ENCODE data around the gene RANBP1.

Gene RANBP1

DNA sequence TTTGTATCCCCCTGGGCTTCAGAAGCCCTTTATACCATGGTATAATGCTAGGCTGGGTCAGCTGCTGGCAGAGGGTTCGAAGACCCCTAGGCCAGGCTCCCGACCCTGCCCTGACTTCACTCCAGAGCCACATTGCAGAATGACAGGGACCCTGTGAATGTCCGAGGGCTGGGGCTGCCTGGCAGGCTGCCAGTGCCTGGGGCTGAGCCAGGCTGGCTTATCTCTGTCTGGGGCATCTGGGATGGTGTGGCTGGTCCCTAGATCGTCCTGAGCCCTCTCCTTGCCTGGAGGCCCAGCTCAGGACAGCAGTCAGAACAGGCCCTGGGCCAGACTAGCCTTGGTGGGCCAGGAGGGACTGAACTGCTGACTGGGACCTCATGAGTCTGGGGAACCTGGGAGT is 19.4 kb downstream of the RANBP1 start:
- TF ChIP-seq, protein P1, sequence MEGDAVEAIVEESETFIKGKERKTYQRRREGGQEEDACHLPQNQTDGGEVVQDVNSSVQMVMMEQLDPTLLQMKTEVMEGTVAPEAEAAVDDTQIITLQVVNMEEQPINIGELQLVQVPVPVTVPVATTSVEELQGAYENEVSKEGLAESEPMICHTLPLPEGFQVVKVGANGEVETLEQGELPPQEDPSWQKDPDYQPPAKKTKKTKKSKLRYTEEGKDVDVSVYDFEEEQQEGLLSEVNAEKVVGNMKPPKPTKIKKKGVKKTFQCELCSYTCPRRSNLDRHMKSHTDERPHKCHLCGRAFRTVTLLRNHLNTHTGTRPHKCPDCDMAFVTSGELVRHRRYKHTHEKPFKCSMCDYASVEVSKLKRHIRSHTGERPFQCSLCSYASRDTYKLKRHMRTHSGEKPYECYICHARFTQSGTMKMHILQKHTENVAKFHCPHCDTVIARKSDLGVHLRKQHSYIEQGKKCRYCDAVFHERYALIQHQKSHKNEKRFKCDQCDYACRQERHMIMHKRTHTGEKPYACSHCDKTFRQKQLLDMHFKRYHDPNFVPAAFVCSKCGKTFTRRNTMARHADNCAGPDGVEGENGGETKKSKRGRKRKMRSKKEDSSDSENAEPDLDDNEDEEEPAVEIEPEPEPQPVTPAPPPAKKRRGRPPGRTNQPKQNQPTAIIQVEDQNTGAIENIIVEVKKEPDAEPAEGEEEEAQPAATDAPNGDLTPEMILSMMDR (IDR thresholded peaks at IDR 0.05; ENCODE audit: low read length, missing control alignments): no peak
- H3K4me3 ChIP-seq (replicated peaks; ENCODE audit: low read depth, low read length): no peak overlapping the region
- DNase-seq (ENCODE audit: low read depth): no peak

- no peak for DNase-seq (ENCODE audit: low read depth)
- no peak overlapping the region for H3K4me3 ChIP-seq (replicated peaks; ENCODE audit: low read depth, low read length)
- TF ChIP-seq, protein P1 (IDR thresholded peaks at IDR 0.05; ENCODE audit: low read length, missing control alignments): no peak
Observed at GRCh38 chr22:20135806-20136602, 20.1 kb downstream of the RANBP1 start.

DNA sequence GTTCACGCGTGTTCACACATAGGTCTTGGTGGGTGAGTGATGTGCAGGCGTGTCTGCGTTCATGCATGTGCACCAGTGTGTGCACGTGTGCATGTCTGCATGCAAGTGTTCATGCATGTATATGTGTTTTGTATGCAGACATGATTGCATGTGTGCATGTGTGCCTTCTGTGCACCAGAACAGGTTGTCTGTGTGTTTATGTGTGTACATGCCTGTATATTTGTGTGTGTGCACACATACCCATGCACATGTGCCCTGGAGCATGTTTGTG is 20.6 kb downstream of the RANBP1 start:
- no peak overlapping the region for H3K4me3 ChIP-seq (replicated peaks; ENCODE audit: low read depth, low read length)
- DNase-seq (ENCODE audit: low read depth): no peak
- TF ChIP-seq, protein P1 (IDR thresholded peaks at IDR 0.05; ENCODE audit: low read length, missing control alignments): no peak

DNA sequence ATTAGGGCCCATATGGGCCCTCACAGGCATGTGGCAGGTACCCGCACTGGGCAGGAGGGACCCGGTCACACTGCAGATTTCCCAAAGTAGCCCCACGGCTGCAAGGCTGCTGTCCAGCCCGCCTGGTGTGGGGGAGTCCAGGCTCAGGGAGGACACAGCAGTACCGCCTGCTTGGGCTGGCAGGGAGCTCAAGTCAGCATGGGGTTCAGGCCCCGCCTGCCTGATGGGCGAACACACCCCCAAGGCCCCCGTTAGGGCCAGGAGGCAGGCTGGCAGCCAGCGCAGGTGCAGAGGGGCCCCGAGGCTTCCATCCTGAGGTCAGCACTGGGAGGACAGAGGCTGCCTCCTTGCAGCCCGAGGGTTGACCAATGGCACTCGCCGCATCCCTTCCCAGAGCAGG is 21.2 kb downstream of the RANBP1 start:
- H3K4me3 ChIP-seq (replicated peaks; ENCODE audit: low read depth, low read length): no peak overlapping the region
- TF ChIP-seq, protein P1 (IDR thresholded peaks at IDR 0.05; ENCODE audit: low read length, missing control alignments): no peak
- no peak for DNase-seq (ENCODE audit: low read depth)

GRCh38 chr22:20137671-20138416 is 21.9 kb downstream of the RANBP1 start:
- TF ChIP-seq, protein P1 (IDR thresholded peaks at IDR 0.05; ENCODE audit: low read length, missing control alignments): no peak
- H3K4me3 ChIP-seq (replicated peaks; ENCODE audit: low read depth, low read length): no peak overlapping the region
- no peak for DNase-seq (ENCODE audit: low read depth)

DNA sequence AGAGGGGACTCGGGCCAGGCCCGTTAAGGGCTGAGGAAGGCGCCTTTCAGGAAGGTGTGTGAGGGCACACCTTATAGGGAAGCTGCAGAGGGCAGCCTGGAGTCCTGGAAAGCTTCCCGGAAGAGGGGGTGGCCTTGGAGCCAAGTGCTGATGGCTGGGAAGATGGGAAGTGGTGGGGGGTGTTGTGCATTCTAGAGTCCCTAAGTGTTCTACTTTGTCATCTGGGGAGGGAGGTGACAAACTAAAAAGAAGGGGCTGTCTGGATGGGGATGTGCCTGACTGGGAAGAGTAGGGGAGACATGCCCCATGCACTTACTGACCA is 22.5 kb downstream of the RANBP1 start:
- DNase-seq (ENCODE audit: low read depth): no peak
- TF ChIP-seq, protein P1 (IDR thresholded peaks at IDR 0.05; ENCODE audit: low read length, missing control alignments): no peak
- no peak overlapping the region for H3K4me3 ChIP-seq (replicated peaks; ENCODE audit: low read depth, low read length)

DNA sequence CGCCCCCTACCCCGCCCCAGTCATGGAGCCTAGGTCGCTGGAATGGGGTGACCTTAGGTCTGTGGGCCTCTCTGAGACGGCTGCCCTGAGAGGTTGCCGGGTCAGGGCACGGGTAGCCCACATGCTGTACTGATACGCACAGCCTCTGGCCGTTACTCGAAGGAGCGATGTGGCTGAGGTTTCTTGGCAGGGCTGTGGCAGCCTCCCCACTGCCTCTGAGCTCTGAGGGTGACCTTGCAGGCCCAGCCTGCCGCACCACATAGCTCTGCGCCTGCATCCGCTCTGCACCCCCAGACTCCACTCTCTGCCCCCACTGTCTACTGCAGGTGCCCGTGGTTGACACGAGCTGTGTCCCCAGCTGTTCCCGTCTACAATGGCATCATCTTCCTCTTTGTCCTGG is 23.0 kb downstream of the RANBP1 start:
- no peak overlapping the region for H3K4me3 ChIP-seq (replicated peaks; ENCODE audit: low read depth, low read length)
- DNase-seq (ENCODE audit: low read depth): no peak
- TF ChIP-seq, protein P1 (IDR thresholded peaks at IDR 0.05; ENCODE audit: low read length, missing control alignments): no peak

Measured in fibroblast of pulmonary artery (primary cell).